H1 (cell line): ENCODE results near the gene RBM14. TPM values are rescaled to one million over a fixed set of nuclear protein-coding genes. Genes with fewer than 3 reads are reported as not detected.

Source experiments
- CTCF ChIA-PET: fragments of 300-600 bp; sonication (Branson Sonifier 250); formaldehyde crosslinking; loops from one replicate; lab custom pipeline; 2021; ENCODE audit not compliant: partially characterized antibody; lab: Charles Lee
- POLR2A ChIA-PET: fragments of 300-600 bp; sonication (Branson Sonifier 250); formaldehyde crosslinking; loops from one replicate; lab custom pipeline; 2021; ENCODE audit warnings: inconsistent platforms; ENCODE audit not compliant: partially characterized antibody; lab: Charles Lee
- DNase-seq, 2 experiments: peaks; one replicate each; pipeline versions ENCODE4 v3.0.0 to v3.0.0-alpha.2; 2010 to 2022; ENCODE audit warnings: low spot score in 2 of 2, low read depth in 1 of 2, mixed read lengths in 1 of 2
- FAIRE-seq: peaks from 2 replicates; lab custom pipeline; 2011; peaks lifted over from hg19 to GRCh38; lab: Jason Lieb, UNC
- H2AFZ ChIP-seq: 2 replicates; pipeline ENCODE4 v1.8.1; 2012; ENCODE audit warnings: low read length, inconsistent platforms
- H2AK5ac ChIP-seq: 2 replicates; pipeline ENCODE4 v1.6.1; 2013; ENCODE audit warnings: low read depth, low read length
- H2BK120ac ChIP-seq: replicated peaks from 2 replicates; pipeline ENCODE3; 2013; ENCODE audit warnings: low read depth, low read length, inconsistent platforms
- H2BK12ac ChIP-seq: 2 replicates; pipeline ENCODE4 v1.6.1; 2013; ENCODE audit warnings: low read depth, low read length
- H2BK15ac ChIP-seq: 2 replicates; pipeline ENCODE4 v1.6.1; 2013; ENCODE audit warnings: low read length
- H2BK20ac ChIP-seq: 2 replicates; pipeline ENCODE4 v1.6.1; 2013; ENCODE audit warnings: low read length
- H2BK5ac ChIP-seq: 2 replicates; pipeline ENCODE4 v1.6.1; 2013; ENCODE audit warnings: low read depth, low read length
- H3K14ac ChIP-seq: 2 replicates; pipeline ENCODE4 v1.6.1; 2013; ENCODE audit warnings: inconsistent platforms; ENCODE audit not compliant: insufficient read length
- H3K18ac ChIP-seq: 2 replicates; pipeline ENCODE4 v1.6.1; 2013; ENCODE audit warnings: low read length; ENCODE audit errors: extremely low read depth
- H3K23ac ChIP-seq: 2 replicates; pipeline ENCODE4 v1.6.1; 2013; ENCODE audit warnings: inconsistent platforms; ENCODE audit not compliant: insufficient read length
- H3K23me2 ChIP-seq: 2 replicates; pipeline ENCODE4 v1.6.1; 2013; ENCODE audit warnings: low read depth, low read length
- H3K27ac ChIP-seq: 2 replicates; pipeline ENCODE4 v1.6.1; 2011; ENCODE audit warnings: low read depth, low read length, inconsistent platforms
- H3K27me3 ChIP-seq, 4 experiments: replicated peaks in 1 of 4; 1 replicate in 1 of 4; 2 replicates in 3 of 4; pipeline versions ENCODE4 v1.6.1 to v1.8.1; 2011 to 2013; ENCODE audit warnings: low read length in 3 of 4, mild to moderate bottlenecking in 3 of 4, inconsistent platforms in 2 of 4, mixed read lengths in 2 of 4, moderate library complexity in 1 of 4; ENCODE audit not compliant: control insufficient read depth in 3 of 4, insufficient read depth in 3 of 4; ENCODE audit errors: extremely low read depth in 1 of 4
- H3K36me3 ChIP-seq, 4 experiments: 2 replicates each; pipeline versions ENCODE4 v1.6.1 to v1.8.1; 2011 to 2013; ENCODE audit warnings: mild to moderate bottlenecking in 4 of 4, low read length in 3 of 4, moderate library complexity in 2 of 4, control low read depth in 1 of 4, inconsistent platforms in 1 of 4; ENCODE audit not compliant: insufficient read depth in 4 of 4, control insufficient read depth in 2 of 4
- H3K4ac ChIP-seq: replicated peaks from 2 replicates; pipeline ENCODE3; 2013; ENCODE audit warnings: low read length, low read depth, mixed read lengths, inconsistent platforms; ENCODE audit not compliant: insufficient read length
- H3K4me1 ChIP-seq, 4 experiments: replicated peaks in 1 of 4; 1 replicate in 1 of 4; 2 replicates in 3 of 4; pipeline versions ENCODE4 v1.6.1 to v1.8.1; 2011 to 2013; ENCODE audit warnings: low read length in 3 of 4, inconsistent platforms in 2 of 4, mixed read lengths in 1 of 4; ENCODE audit not compliant: insufficient read depth in 4 of 4, control insufficient read depth in 3 of 4
- H3K4me2 ChIP-seq, 2 experiments: 2 replicates each; pipeline versions ENCODE4 v1.6.1 to v1.8.1; 2011 to 2013; ENCODE audit warnings: low read depth in 2 of 2, low read length in 2 of 2, control low read depth in 1 of 2, inconsistent platforms in 1 of 2, mild to moderate bottlenecking in 1 of 2; ENCODE audit not compliant: insufficient read depth in 1 of 2
- H3K4me3 ChIP-seq, 4 experiments: fragments of 200-600, 300-600 bp in 1 of 4; sonication (generic), shearing (Covaris generic), sonication (Bioruptor Twin) in 1 of 4; 2 replicates each; pipeline versions ENCODE4 v1.5.1 to v1.8.1; 2011 to 2016; ENCODE audit warnings: low read length in 4 of 4, low read depth in 3 of 4, control low read depth in 2 of 4, inconsistent platforms in 2 of 4, mild to moderate bottlenecking in 2 of 4, mixed read lengths in 1 of 4, moderate library complexity in 1 of 4; ENCODE audit not compliant: insufficient read depth in 2 of 4; ENCODE audit errors: extremely low read depth in 1 of 4
- H3K56ac ChIP-seq: replicated peaks from 2 replicates; pipeline ENCODE3; 2013; ENCODE audit warnings: low read depth, mild to moderate bottlenecking, mixed read lengths, low read length, inconsistent platforms; ENCODE audit not compliant: insufficient read length
- H3K79me1 ChIP-seq: 2 replicates; pipeline ENCODE4 v1.6.1; 2013; ENCODE audit warnings: low read depth, low read length, control low read depth
- H3K79me2 ChIP-seq, 2 experiments: 2 replicates each; pipeline versions ENCODE4 v1.6.1 to v1.8.1; 2012 to 2013; ENCODE audit warnings: low read length in 2 of 2, mild to moderate bottlenecking in 2 of 2, inconsistent platforms in 1 of 2; ENCODE audit not compliant: insufficient read depth in 2 of 2, control insufficient read depth in 1 of 2
- H3K9ac ChIP-seq, 4 experiments: replicated peaks in 1 of 4; 1 replicate in 1 of 4; 2 replicates in 3 of 4; pipeline versions ENCODE4 v1.6.1 to v1.8.1; 2011 to 2013; ENCODE audit warnings: low read depth in 3 of 4, low read length in 3 of 4, control low read depth in 2 of 4, mild to moderate bottlenecking in 2 of 4, moderate library complexity in 2 of 4, inconsistent platforms in 1 of 4; ENCODE audit errors: extremely low read depth in 1 of 4
- H3K9me3 ChIP-seq, 2 experiments: 2 replicates each; pipeline versions ENCODE4 v1.6.1 to v1.8.1; 2012 to 2013; ENCODE audit warnings: mild to moderate bottlenecking in 2 of 2, moderate library complexity in 2 of 2, control low read depth in 1 of 2, inconsistent platforms in 1 of 2, low read depth in 1 of 2, low read length in 1 of 2, mixed read lengths in 1 of 2; ENCODE audit not compliant: insufficient read depth in 2 of 2
- H4K20me1 ChIP-seq, 2 experiments: replicated peaks in 1 of 2; 2 replicates each; pipeline versions ENCODE3 to v1.8.1; 2011 to 2013; ENCODE audit warnings: inconsistent platforms in 2 of 2, low read length in 2 of 2, mild to moderate bottlenecking in 1 of 2; ENCODE audit not compliant: insufficient read depth in 2 of 2, control insufficient read depth in 1 of 2
- H4K5ac ChIP-seq: 2 replicates; pipeline ENCODE4 v1.6.1; 2013; ENCODE audit warnings: low read length, low read depth, mixed read lengths, inconsistent platforms; ENCODE audit not compliant: insufficient read length
- H4K8ac ChIP-seq: 2 replicates; pipeline ENCODE4 v1.8.0; 2013; ENCODE audit warnings: mild to moderate bottlenecking, moderate library complexity, low read length, inconsistent platforms; ENCODE audit not compliant: insufficient read depth; ENCODE audit errors: extremely low read depth
- H4K91ac ChIP-seq: replicated peaks from 2 replicates; pipeline ENCODE3; 2013; ENCODE audit warnings: low read length, mixed read lengths, inconsistent platforms; ENCODE audit not compliant: insufficient read length
- CBX5 ChIP-seq: fragments of 300-800, 300-1000 bp; sonication (generic); IDR thresholded peaks from 2 replicates; pipeline ENCODE4 v1.7.1; 2016; ENCODE audit warnings: antibody characterized with exemption, low read length, low read depth
- CEBPB ChIP-seq: IDR thresholded peaks from 2 replicates; pipeline ENCODE4 v1.6.1; 2012; ENCODE audit warnings: low read depth, low read length
- EZH2 ChIP-seq: fragments of 200-600 bp; sonication (generic); IDR thresholded peaks from 2 replicates; pipeline ENCODE4 v1.7.1; 2012; ENCODE audit warnings: low read depth, mild to moderate bottlenecking, moderate library complexity, low read length, inconsistent platforms; ENCODE audit not compliant: severe bottlenecking
- JUN ChIP-seq: IDR thresholded peaks from 2 replicates; pipeline ENCODE4 v1.6.1; 2011; ENCODE audit warnings: low read depth, mild to moderate bottlenecking, improper control_type of control experiment, low read length
- JUND ChIP-seq: IDR thresholded peaks from 2 replicates; pipeline ENCODE4 v1.6.1; 2011; ENCODE audit warnings: mild to moderate bottlenecking, improper control_type of control experiment, low read length
- KDM1A ChIP-seq: fragments of 200-600, 300-600 bp; sonication (generic); IDR thresholded peaks from 2 replicates; pipeline ENCODE4 v1.7.1; 2016; ENCODE audit warnings: mild to moderate bottlenecking, low read length, borderline replicate concordance
- NRF1 ChIP-seq: IDR thresholded peaks from 2 replicates; pipeline ENCODE4 v1.6.1; 2011; ENCODE audit warnings: mild to moderate bottlenecking, low read depth, low read length, improper control_type of control experiment
- RBBP5 ChIP-seq: IDR thresholded peaks from 2 replicates; pipeline ENCODE4 v1.7.1; 2012; ENCODE audit warnings: low read depth, mild to moderate bottlenecking, inconsistent platforms, low read length, moderate library complexity, borderline replicate concordance
- TBP ChIP-seq: IDR thresholded peaks from 2 replicates; pipeline ENCODE4 v1.6.1; 2011; ENCODE audit warnings: low read depth, low read length, improper control_type of control experiment
- WGBS, 2 experiments: shearing (Covaris generic) in 1 of 2; methylation state at CpG; one replicate each; pipeline versions ENCODE4 v1.1.6 to v1.1.7; 2013 to 2015; ENCODE audit warnings: low lambda C conversion rate in 2 of 2, mixed read lengths in 2 of 2, inconsistent platforms in 1 of 2, low coverage in 1 of 2, missing lambda C conversion rate in 1 of 2; ENCODE audit not compliant: insufficient replicate concordance in 2 of 2, insufficient coverage in 1 of 2, insufficient read length in 1 of 2; ENCODE audit errors: extremely low coverage in 1 of 2, missing lambda C conversion rate in 1 of 2; 5-methylcytosine and 5-hydroxymethylcytosine counted together
- polyA plus RNA-seq, 7 experiments: library from polyadenylated mRNA; depleted of rRNA in 3 of 7; stranded (reverse) in 5 of 7; unstranded in 2 of 7; fragments of >200 nt in 5 of 7; fragments of 200-250 nt in 2 of 7; gene quantifications; 1 replicate in 5 of 7; 2 replicates in 1 of 7; 4 replicates in 1 of 7; pipeline versions ENCODE4 v1.2.1 to v1.2.3, GENCODE V29; 2011 to 2013; ENCODE audit warnings: missing spikeins in 2 of 7, mixed read lengths in 2 of 7
- total RNA-seq: library from RNA; stranded (reverse); fragmentation: NEBNext Ultra II Directional; extraction: Animal tissue kit (Norgen Biotek cat#: 25700); gene quantifications from 2 replicates; pipeline ENCODE4 v1.2.1, GENCODE V29; 2021
- TF ChIP-seq, protein P1 (sequence below): IDR thresholded peaks from 2 replicates; pipeline ENCODE4 v1.6.1; 2012; ENCODE audit warnings: inconsistent platforms
- TF ChIP-seq, protein P2 (sequence below), 3 experiments: IDR thresholded peaks; 1 replicate in 2 of 3; 2 replicates in 1 of 3; pipeline versions ENCODE4 v1.5.1 to v1.6.1; 2011; ENCODE audit warnings: low read length in 3 of 3, mild to moderate bottlenecking in 3 of 3, inconsistent platforms in 2 of 3, low read depth in 1 of 3, moderate library complexity in 1 of 3; ENCODE audit not compliant: insufficient read depth in 1 of 3; ENCODE audit errors: control extremely low read depth in 1 of 3

Gene RBM14
- total and polyA plus RNA-seq, 2 of the 8 experiments (the other 6 are each of a cell fraction or from before 2014, with no cell fraction given) = 67.2 to 142 TPM

DNA sequence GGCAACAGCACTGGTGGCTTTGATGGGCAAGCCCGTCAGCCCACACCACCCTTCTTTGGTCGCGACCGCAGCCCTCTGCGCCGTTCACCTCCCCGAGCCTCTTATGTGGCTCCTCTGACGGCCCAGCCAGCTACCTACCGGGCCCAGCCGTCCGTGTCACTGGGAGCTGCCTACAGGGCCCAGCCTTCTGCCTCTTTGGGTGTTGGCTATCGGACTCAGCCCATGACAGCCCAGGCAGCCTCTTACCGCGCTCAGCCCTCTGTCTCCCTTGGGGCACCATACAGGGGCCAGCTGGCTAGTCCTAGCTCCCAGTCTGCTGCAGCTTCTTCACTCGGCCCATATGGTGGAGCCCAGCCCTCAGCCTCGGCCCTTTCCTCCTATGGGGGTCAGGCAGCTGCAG, 8.0 kb downstream of the RBM14 start:
- H3K4me1 ChIP-seq = peaks cover 0 to 3% (median 2%) of the 10 kb centered on the region in 4 experiments; a peak in 3 of 7 replicates
- no peak overlapping the region for H2BK5ac ChIP-seq
- H3K4me2 ChIP-seq = no peak overlapping the region
- H3K56ac ChIP-seq = no peak overlapping the region
- ChIA-PET CTCF (interaction anchor here (0.6 to 1.4 kb wide), 4 partner anchors 43 to 983 kb away, joined by 3 to 5 read pairs (median 4); no protein-coding TSS in a partner anchor), POLR2A (interaction anchor here (0.9 to 66.2 kb wide), 6 partner anchors 4 to 59 kb away, joined by 3 to 2165 read pairs (median 4); partner anchors contain the start of genes CCDC87, CCS, RBM14 and RBM4)
- H3K79me2 ChIP-seq = peaks cover 74 to 99% of the 10 kb centered on the region in 2 experiments
- no peak overlapping the region for H3K27ac ChIP-seq
- no peaks in the 10 kb centered on the region for H3K27me3 ChIP-seq
- no peak overlapping the region for H3K9ac ChIP-seq
- H3K23me2 ChIP-seq = no peaks in the 10 kb centered on the region
- H4K20me1 ChIP-seq = peaks cover 62 to 65% of the 10 kb centered on the region in 2 experiments
- H3K4ac ChIP-seq = no peak overlapping the region
- H3K4me3 ChIP-seq = no peak overlapping the region
- 95% methylated on average over 16 of the region's 16 CpGs; no CpG with 5 or more reads in 1 of the 2 experiments for WGBS, 2 experiments
- no peak overlapping the region for H3K23ac ChIP-seq
- peaks cover 44 to 87% (median 74%) of the 10 kb centered on the region in 4 experiments for H3K36me3 ChIP-seq
- FAIRE-seq (no peak), DNase-seq (no peak)
- peak overlapping the region; percentile 37; the same call in 1 of the 2 replicates for H4K8ac ChIP-seq
- no peaks in the 10 kb centered on the region for H3K9me3 ChIP-seq
- no peak overlapping the region for H2BK15ac ChIP-seq
- H2AK5ac ChIP-seq = no peak overlapping the region
- no peak overlapping the region for H2BK120ac ChIP-seq
- H2AFZ ChIP-seq = no peak overlapping the region
- no peak overlapping the region for H2BK12ac ChIP-seq
- H3K18ac ChIP-seq = no peak overlapping the region
- peaks cover 27% of the 10 kb centered on the region for H3K79me1 ChIP-seq
- no peak overlapping the region for H4K5ac ChIP-seq
- H4K91ac ChIP-seq = no peak overlapping the region
- H3K14ac ChIP-seq = no peak overlapping the region
- no peak overlapping the region for H2BK20ac ChIP-seq
- TF ChIP-seq NRF1 = no peak
- no peak for TF ChIP-seq JUN
- no peak for TF ChIP-seq RBBP5
- no peak for TF ChIP-seq JUND
- no peak for TF ChIP-seq KDM1A
- TF ChIP-seq, protein P1, sequence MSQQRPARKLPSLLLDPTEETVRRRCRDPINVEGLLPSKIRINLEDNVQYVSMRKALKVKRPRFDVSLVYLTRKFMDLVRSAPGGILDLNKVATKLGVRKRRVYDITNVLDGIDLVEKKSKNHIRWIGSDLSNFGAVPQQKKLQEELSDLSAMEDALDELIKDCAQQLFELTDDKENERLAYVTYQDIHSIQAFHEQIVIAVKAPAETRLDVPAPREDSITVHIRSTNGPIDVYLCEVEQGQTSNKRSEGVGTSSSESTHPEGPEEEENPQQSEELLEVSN = no peak
- no peak for TF ChIP-seq CEBPB
- TF ChIP-seq, protein P2, sequence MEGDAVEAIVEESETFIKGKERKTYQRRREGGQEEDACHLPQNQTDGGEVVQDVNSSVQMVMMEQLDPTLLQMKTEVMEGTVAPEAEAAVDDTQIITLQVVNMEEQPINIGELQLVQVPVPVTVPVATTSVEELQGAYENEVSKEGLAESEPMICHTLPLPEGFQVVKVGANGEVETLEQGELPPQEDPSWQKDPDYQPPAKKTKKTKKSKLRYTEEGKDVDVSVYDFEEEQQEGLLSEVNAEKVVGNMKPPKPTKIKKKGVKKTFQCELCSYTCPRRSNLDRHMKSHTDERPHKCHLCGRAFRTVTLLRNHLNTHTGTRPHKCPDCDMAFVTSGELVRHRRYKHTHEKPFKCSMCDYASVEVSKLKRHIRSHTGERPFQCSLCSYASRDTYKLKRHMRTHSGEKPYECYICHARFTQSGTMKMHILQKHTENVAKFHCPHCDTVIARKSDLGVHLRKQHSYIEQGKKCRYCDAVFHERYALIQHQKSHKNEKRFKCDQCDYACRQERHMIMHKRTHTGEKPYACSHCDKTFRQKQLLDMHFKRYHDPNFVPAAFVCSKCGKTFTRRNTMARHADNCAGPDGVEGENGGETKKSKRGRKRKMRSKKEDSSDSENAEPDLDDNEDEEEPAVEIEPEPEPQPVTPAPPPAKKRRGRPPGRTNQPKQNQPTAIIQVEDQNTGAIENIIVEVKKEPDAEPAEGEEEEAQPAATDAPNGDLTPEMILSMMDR (IDR thresholded peaks at IDR 0.05; ENCODE audit: control extremely low read depth in 1 of 3, insufficient read depth in 1 of 3, low read depth in 1 of 3, low read length in 3 of 3) = no peak
- TF ChIP-seq EZH2 = no peak
- TF ChIP-seq CBX5 = no peak
- TF ChIP-seq TBP = no peak
